GM12874 (cell line): Measurements from ENCODE around the gene C3orf20.

Experiments
- TF ChIP-seq, protein P1 (sequence below): IDR thresholded peaks from 2 replicates; pipeline ENCODE4 v1.5.1; 2011; ENCODE audit warnings: low read depth, mild to moderate bottlenecking, control low read depth, low read length, moderate library complexity; ENCODE audit not compliant: insufficient read depth

Gene C3orf20

DNA sequence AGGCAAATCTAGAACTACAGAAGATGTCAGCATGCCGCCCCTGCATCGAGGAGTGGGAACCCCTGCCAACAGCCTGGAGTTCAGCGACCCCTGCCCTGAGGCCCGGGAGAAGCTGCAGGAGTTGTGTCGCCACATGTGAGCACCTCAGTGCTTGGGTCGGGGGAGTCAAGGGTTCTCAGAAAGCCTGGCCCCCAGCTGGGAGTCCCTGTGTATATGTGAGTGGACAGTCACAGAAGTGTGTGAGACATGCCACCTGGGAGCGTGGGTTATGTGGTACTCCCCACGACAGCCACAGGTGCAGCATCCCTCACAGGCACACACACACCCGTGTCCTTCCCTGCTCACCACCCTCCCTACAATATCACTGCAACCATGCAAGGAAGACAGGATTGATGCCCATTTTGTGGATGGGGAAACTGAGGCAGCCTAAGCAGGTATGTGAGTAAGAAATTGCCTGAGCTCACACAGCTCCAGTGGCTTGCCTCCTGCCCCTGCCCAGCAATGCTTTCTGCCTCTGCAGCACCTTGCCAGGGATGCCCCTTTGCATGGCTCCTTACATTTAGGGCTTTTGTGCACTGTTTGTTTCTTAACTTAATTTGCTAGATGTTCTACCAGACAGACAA, 28.3 kb downstream of the C3orf20 start:
- TF ChIP-seq, protein P1, sequence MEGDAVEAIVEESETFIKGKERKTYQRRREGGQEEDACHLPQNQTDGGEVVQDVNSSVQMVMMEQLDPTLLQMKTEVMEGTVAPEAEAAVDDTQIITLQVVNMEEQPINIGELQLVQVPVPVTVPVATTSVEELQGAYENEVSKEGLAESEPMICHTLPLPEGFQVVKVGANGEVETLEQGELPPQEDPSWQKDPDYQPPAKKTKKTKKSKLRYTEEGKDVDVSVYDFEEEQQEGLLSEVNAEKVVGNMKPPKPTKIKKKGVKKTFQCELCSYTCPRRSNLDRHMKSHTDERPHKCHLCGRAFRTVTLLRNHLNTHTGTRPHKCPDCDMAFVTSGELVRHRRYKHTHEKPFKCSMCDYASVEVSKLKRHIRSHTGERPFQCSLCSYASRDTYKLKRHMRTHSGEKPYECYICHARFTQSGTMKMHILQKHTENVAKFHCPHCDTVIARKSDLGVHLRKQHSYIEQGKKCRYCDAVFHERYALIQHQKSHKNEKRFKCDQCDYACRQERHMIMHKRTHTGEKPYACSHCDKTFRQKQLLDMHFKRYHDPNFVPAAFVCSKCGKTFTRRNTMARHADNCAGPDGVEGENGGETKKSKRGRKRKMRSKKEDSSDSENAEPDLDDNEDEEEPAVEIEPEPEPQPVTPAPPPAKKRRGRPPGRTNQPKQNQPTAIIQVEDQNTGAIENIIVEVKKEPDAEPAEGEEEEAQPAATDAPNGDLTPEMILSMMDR: no peak

DNA sequence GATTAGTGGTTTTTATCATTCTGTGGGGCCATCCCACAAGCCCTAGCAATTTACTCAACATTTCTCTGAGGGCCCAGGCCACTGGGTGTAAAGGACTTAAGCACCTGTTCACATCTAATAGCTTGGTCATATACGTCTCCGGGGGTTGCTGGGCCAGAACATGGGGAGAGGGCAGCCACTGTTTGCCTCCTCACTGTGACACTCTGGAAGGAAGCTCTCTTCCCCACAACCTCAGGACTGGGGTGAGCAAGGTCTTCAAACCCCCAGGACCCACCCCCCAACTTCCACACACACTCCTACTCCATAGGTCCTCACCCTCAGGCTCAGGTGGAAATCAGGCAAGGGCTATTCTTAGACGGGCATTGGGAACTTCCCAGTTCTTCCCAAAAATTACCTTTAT, 28.9 kb downstream of the C3orf20 start:
- TF ChIP-seq, protein P1: no peak

DNA sequence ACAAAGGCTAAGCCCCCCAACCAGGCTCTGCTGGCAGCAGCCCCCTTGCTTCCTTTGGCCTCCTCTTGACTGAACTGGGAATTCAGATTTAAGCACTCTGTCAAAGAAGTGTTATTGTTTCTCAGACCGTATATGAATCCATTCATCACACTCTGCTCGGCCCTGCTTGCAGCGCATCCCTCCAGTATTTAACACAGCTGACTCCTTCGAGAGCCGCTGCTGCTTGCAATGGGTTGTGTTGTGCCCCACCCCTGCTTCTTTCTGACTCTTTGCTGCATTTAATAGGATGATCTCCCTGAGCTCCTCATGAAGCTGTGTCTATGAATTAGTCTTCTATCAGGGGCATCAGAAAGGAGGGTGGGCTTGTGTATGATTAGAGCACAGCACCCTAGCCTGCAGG, 31.2 kb downstream of the C3orf20 start:
- TF ChIP-seq, protein P1: no peak

DNA sequence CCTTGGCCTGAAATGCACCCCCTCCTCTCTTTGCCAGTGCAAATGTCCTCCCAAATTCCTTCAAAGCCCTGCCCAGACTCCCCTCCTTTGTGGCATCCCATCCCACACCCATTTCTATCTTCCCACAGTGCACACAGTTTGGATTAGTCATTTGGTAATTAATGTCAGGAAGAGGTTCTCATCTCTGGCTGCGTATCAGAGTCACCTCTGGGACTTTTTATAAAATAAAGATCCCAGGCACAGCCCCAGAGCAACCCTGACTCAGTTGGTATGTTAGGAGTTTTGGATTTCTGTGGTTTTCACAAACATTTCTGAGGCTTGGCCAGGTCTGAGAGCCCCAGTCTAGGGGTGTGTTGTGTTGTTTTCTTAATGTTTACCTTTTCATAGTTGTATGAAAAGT, 41.6 kb downstream of the C3orf20 start:
- TF ChIP-seq, protein P1: no peak

DNA sequence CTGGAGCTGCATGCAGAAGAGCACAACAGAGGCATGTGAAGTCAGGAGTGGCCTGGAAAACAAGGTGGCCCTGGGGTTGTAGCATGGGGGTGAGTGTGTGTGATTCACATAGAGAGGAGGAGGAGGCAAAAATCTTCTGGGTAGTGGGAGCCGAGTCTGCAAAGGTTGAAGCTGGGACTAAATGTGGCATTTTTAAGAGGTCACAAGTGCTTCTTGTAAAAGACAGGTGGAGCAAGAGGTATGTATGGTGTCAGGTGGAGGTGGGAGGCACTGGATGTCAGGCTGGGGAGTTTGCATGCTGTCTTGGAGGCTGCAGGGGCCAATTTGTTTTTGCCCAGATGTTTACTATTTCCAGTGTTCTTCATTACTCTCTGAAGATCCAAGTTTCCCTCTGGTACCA, 42.4 kb downstream of the C3orf20 start:
- TF ChIP-seq, protein P1: no peak

DNA sequence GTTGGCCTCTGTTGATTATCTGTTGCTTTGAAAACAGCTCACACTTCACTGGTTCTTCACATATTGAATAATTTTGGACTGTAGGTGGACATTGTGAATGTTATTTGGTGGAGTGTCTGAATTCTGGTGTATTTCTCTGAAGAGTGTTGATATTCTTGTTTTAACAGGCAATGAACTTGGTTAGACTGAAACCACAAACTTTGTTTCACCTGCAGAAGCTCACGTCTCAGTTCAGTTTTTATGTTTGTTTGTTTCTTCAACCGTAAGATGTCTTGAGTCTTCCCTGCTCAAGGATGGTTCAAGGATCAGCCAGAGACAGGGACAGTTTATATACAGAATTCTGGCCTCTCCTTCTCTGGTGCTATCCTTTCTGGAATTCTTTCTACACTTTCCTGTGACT, 43.6 kb downstream of the C3orf20 start:
- TF ChIP-seq, protein P1: no peak

DNA sequence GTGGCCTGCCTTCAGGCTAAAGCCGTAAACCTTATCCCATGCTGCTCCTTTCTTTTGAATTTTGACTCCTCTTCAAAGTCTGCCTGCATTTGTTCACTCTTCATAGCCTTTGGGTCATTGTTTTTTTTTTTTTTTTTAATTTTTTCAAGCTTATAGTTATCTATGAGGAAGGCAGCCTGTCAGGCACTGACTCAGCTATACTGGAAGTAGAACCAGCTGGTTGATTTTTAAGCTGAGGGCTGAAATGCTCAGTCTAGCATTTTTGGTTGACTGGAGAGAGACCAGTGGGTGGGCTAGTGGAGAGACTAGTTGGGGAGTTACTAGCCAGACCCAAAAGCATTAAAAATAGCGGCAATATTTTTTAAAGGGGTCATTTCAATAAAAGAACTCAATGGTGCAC, 44.1 kb downstream of the C3orf20 start:
- TF ChIP-seq, protein P1: no peak
